K562 (cell line): Measurements from ENCODE around the gene FGFBP3. TPM values are rescaled to one million over a fixed set of nuclear protein-coding genes. Genes with fewer than 3 reads are reported as not detected.

Source experiments
- CEBPB ChIP-seq: fragments of 450-650 bp; IDR thresholded peaks from 2 replicates; pipeline ENCODE4 v1.6.1; 2016; ENCODE audit warnings: missing genetic modification characterization, missing compliant biosample characterization
- ELF1 ChIP-seq: fragments of 200-800 bp; sonication (Bioruptor generic); IDR thresholded peaks from 2 replicates; pipeline ENCODE4 v1.6.1; 2016; ENCODE audit warnings: missing genetic modification characterization, missing compliant biosample characterization
- FOS ChIP-seq: IDR thresholded peaks from 3 replicates; pipeline ENCODE4 v1.6.1; 2011; ENCODE audit not compliant: insufficient read length; ENCODE audit errors: extremely low read depth
- ILF3 ChIP-seq: fragments of 450-650 bp; IDR thresholded peaks from 2 replicates; pipeline ENCODE4 v1.6.1; 2018; ENCODE audit warnings: antibody characterized with exemption, mild to moderate bottlenecking, moderate library complexity, borderline replicate concordance
- NR4A1 ChIP-seq, 2 experiments: fragments of 250-450 bp in 1 of 2; fragments of 450-650 bp in 1 of 2; sonication (Bioruptor Pico) in 1 of 2; IDR thresholded peaks; 2 replicates each; pipeline versions ENCODE4 v1.4.0 to v1.6.1; 2016 to 2020; ENCODE audit warnings: mild to moderate bottlenecking in 2 of 2, missing compliant biosample characterization in 1 of 2, missing genetic modification characterization in 1 of 2, moderate library complexity in 1 of 2
- POLR2A ChIP-seq: fragments of 450-650 bp; conservative IDR thresholded peaks from 2 replicates; pipeline ENCODE4 v1.6.1; 2016
- RBM15 ChIP-seq: fragments of 200-400 bp; formaldehyde crosslinking; IDR thresholded peaks from 2 replicates; pipeline ENCODE4 v1.6.1; 2018; ENCODE audit warnings: mild to moderate bottlenecking, low read length, moderate library complexity; ENCODE audit not compliant: insufficient read depth
- SMARCE1 ChIP-seq: fragments of 450-650 bp; IDR thresholded peaks from 2 replicates; pipeline ENCODE4 v1.7.1; 2016; ENCODE audit warnings: mild to moderate bottlenecking
- SPI1 ChIP-seq: IDR thresholded peaks from 2 replicates; pipeline ENCODE4 v1.6.1; 2011; ENCODE audit warnings: low read depth, low read length, control low read depth, borderline replicate concordance
- TCF7L2 ChIP-seq: fragments of 150-350 bp; IDR thresholded peaks from 2 replicates; pipeline ENCODE4 v1.6.1; 2016; ENCODE audit warnings: low read depth, mild to moderate bottlenecking, low read length, moderate library complexity
- ZBTB17 ChIP-seq: fragments of 450-650 bp; formaldehyde crosslinking; IDR thresholded peaks from 2 replicates; pipeline ENCODE4 v1.4.0; 2020; ENCODE audit warnings: mild to moderate bottlenecking
- ZFPM2 ChIP-seq: fragments of 250-450 bp; sonication (Bioruptor Pico); IDR thresholded peaks from 2 replicates; pipeline ENCODE4 v1.5.1; 2022; ENCODE audit warnings: mild to moderate bottlenecking
- ZNF639 ChIP-seq, 2 experiments: fragments of 200-800 bp in 1 of 2; sonication (Bioruptor generic) in 1 of 2; sonication (generic) in 1 of 2; formaldehyde crosslinking in 1 of 2; IDR thresholded peaks in 1 of 2; conservative IDR thresholded peaks in 1 of 2; 2 replicates each; pipeline versions ENCODE4 v1.5.0 to v1.6.1; 2016 to 2020; ENCODE audit warnings: missing compliant biosample characterization in 1 of 2, missing genetic modification characterization in 1 of 2, missing genetic modification reagents in 1 of 2
- polyA plus RNA-seq, 8 experiments: library from polyadenylated mRNA; depleted of rRNA in 4 of 8; stranded (reverse) in 5 of 8; unstranded in 3 of 8; fragments of >200 nt; fragmentation: Nextera tagmentation in 2 of 8; fragmentation: Illumina TruSeq in 1 of 8; extraction: Ambion mirVana in 2 of 8; extraction: Trizol in 1 of 8; gene quantifications; 2 replicates each; pipeline versions ENCODE4 v1.2.1 to v1.2.3, GENCODE V29; 2011 to 2014; ENCODE audit warnings: inconsistent platforms in 1 of 8, missing spikeins in 1 of 8
- total RNA-seq, 7 experiments: library from RNA; depleted of rRNA in 6 of 7; stranded (reverse); fragments of >200 nt in 6 of 7; fragmentation: Illumina TruSeq in 2 of 7; extraction: Trizol in 2 of 7; gene quantifications; 2 replicates each; pipeline versions ENCODE4 v1.2.1 to v1.2.3, GENCODE V29; 2011 to 2021; ENCODE audit warnings: low replicate concordance in 1 of 7
- TF ChIP-seq, protein P1 (sequence below): fragments of 250-450 bp; sonication (Bioruptor Pico); IDR thresholded peaks from 2 replicates; pipeline ENCODE4 v1.8.0; 2022; ENCODE audit warnings: inconsistent platforms, mild to moderate bottlenecking, moderate library complexity, borderline replicate concordance

Gene FGFBP3
- total and polyA plus RNA-seq, 9 of the 15 experiments (the other 6 are each of a cell fraction or from before 2014, with no cell fraction given) = 0.58 to 3.0 (median 1.5) TPM

DNA sequence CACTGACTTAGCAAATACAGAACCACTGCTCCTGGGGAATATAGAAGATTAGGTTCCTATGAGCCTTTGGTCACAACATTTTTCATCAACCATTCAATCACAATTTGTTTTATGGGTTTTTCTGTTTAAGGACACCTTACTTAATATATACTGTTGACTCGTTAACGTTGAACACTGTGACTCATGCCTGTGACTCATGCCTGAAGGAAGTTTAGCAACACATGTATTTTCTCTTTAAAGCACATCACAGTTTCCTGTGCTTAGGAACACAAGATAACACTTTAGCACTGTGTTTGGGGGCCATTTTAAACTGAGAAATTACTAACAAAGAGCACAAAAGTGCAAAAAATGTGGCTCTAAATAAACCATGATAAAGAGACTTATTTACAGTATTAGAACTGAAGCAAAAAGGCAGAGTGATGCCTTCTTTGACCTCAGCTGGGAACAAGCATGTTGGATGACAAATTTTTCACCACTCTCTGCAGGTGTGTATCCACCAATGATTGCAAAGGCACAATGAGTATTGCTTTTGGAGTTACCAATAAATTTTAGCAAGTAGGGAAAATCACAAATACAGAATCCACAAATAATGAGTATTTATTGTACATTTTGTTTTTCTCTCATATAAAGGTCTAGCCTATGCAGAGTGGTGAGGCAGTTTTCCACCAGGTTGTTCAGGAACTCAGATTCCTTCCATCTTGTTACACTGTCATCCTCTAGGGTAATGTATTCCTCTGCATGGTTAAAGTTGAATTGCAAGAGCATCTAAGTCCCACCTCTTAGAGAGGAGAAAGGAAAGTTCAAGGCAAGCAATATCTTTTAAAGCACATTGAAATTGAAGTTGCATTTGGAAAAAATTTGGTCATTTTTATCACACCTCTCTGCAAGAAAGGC is 7.3 kb downstream of the FGFBP3 start (continued):
- TF ChIP-seq, protein P1, sequence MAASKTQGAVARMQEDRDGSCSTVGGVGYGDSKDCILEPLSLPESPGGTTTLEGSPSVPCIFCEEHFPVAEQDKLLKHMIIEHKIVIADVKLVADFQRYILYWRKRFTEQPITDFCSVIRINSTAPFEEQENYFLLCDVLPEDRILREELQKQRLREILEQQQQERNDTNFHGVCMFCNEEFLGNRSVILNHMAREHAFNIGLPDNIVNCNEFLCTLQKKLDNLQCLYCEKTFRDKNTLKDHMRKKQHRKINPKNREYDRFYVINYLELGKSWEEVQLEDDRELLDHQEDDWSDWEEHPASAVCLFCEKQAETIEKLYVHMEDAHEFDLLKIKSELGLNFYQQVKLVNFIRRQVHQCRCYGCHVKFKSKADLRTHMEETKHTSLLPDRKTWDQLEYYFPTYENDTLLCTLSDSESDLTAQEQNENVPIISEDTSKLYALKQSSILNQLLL (CRISPR knock-in tag) = no peak
- TF ChIP-seq ZFPM2 = no peak
- peak; percentile 82 for TF ChIP-seq CEBPB (tag)
- TF ChIP-seq FOS = peak; percentile 71
- no peak for TF ChIP-seq ILF3
- peak; percentile 89 for TF ChIP-seq SMARCE1
- no peak for TF ChIP-seq ZBTB17 (CRISPR knock-in tag)
- peak in 1 of 2 experiments; percentile 61; a peak in 1 of 4 replicates for TF ChIP-seq ZNF639 (CRISPR knock-in tag; conservative IDR thresholded peaks at IDR 0.05 in 1 of 2, IDR thresholded peaks at IDR 0.05 in 1 of 2)
- TF ChIP-seq RBM15 = no peak
- no peak for TF ChIP-seq SPI1
- TF ChIP-seq NR4A1 (CRISPR knock-in tag; IDR thresholded peaks at IDR 0.05) = no peak
- no peak for TF ChIP-seq NR4A1 (tag; IDR thresholded peaks at IDR 0.05)
- TF ChIP-seq POLR2A = no peak
- TF ChIP-seq TCF7L2 = no peak
- no peak for TF ChIP-seq ELF1 (tag)
